Ascending aorta (tissue), 2 donors: ENCODE data around the gene FLNB. TPM values are rescaled to one million over a fixed set of nuclear protein-coding genes. Genes with fewer than 3 reads are reported as not detected.
A peak's percentile ranks its signal among the peaks of the same experiment; 100 is the strongest.

Experiments
- DNase-seq, 2 donors: peaks; one replicate each; pipeline ENCODE4 v3.0.0-alpha.2; 2019; ENCODE audit warnings: low spot score in 2 of 2
- H3K27ac ChIP-seq, 2 donors: fragments of 200-600 bp; sonication (generic); one replicate each; pipeline ENCODE4 v1.5.1; 2016 to 2017; ENCODE audit warnings: mild to moderate bottlenecking in 1 of 2
- H3K27me3 ChIP-seq: fragments of 200-600 bp; sonication (generic); one replicate; pipeline ENCODE4 v1.5.1; 2017
- H3K36me3 ChIP-seq, 2 donors: fragments of 200-600 bp; sonication (generic); one replicate each; pipeline ENCODE4 v1.5.1; 2016
- H3K4me1 ChIP-seq, 2 donors: fragments of 200-600 bp; sonication (generic); one replicate each; pipeline ENCODE4 v1.5.1; 2016 to 2017; ENCODE audit warnings: mild to moderate bottlenecking in 1 of 2
- H3K4me3 ChIP-seq, 2 donors: fragments of 200-600 bp; sonication (generic); one replicate each; pipeline ENCODE4 v1.5.1; 2016 to 2017; ENCODE audit warnings: mild to moderate bottlenecking in 1 of 2
- H3K9me3 ChIP-seq, 2 donors: fragments of 200-600 bp; sonication (generic); one replicate each; pipeline ENCODE4 v1.5.1; 2016
- intact Hi-C: fragments of 100-400 bp; cut with DNase I; formaldehyde crosslinking; loops from one replicate; pipeline ENCODE4 v1.15.1; 2023
- total RNA-seq: library from RNA; depleted of rRNA; stranded (reverse); fragments of >200 nt; gene quantifications from one replicate; pipeline ENCODE4 v1.1.0, GENCODE V29; 2016
- TF ChIP-seq, protein P1 (sequence below), 3 experiments: fragments of 200-600 bp in 2 of 3; fragments of 450-650 bp in 1 of 3; sonication (generic) in 2 of 3; IDR thresholded peaks; one replicate each; pipeline ENCODE4 v1.5.1; 2016 to 2019; ENCODE audit warnings: antibody characterized with exemption in 3 of 3, mild to moderate bottlenecking in 1 of 3, moderate library complexity in 1 of 3

The FLNB gene
- 144 TPM for total RNA-seq

GRCh38 chr3:58008141-58009025, at the start of gene FLNB:
Gene FLNB (plus strand): TSS chr3:58008422. CDS start chr3:58008565, 143 bp downstream.
- TF ChIP-seq, protein P1, sequence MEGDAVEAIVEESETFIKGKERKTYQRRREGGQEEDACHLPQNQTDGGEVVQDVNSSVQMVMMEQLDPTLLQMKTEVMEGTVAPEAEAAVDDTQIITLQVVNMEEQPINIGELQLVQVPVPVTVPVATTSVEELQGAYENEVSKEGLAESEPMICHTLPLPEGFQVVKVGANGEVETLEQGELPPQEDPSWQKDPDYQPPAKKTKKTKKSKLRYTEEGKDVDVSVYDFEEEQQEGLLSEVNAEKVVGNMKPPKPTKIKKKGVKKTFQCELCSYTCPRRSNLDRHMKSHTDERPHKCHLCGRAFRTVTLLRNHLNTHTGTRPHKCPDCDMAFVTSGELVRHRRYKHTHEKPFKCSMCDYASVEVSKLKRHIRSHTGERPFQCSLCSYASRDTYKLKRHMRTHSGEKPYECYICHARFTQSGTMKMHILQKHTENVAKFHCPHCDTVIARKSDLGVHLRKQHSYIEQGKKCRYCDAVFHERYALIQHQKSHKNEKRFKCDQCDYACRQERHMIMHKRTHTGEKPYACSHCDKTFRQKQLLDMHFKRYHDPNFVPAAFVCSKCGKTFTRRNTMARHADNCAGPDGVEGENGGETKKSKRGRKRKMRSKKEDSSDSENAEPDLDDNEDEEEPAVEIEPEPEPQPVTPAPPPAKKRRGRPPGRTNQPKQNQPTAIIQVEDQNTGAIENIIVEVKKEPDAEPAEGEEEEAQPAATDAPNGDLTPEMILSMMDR (IDR thresholded peaks at IDR 0.05) = peak; percentile 77 to 91 (median 87)
- Histone ChIP-seq H3K27ac (peak within 1 kb of the TSS; percentile 80 to 87), H3K9me3 (no peaks in the 10 kb centered on the region), H3K4me3 (peak within 1 kb of the TSS; percentile 85 to 100), H3K27me3 (no peaks in the 10 kb centered on the region), H3K4me1 (peaks cover 8 to 25% of the 10 kb centered on the region in 2 donors), H3K36me3 (no peaks in the 10 kb centered on the region)
- peak in 1 of 2 donors; percentile 81 for DNase-seq
- intact Hi-C loops = loop anchor here (1.0 to 5.0 kb wide), 7 partner anchors 56 to 298 kb away; partner anchors contain the start of genes HTD2 and RPP14

- Histone ChIP-seq H3K9me3 (no peaks in the 10 kb centered on the region), H3K27me3 (no peaks in the 10 kb centered on the region), H3K27ac (peak overlapping the region; percentile 34 to 50), H3K4me1 (peaks cover 0 to 4% of the 10 kb centered on the region in 2 donors), H3K36me3 (no peaks in the 10 kb centered on the region), H3K4me3 (no peak overlapping the region)
- no peak for DNase-seq
- intact Hi-C loops = no loop called here
- TF ChIP-seq, protein P1 (IDR thresholded peaks at IDR 0.05) = no peak
These were observed 49.4 kb upstream of the FLNB start for GRCh38 chr3:57958642-57959422.

GRCh38 chr3:57959423-57960173, 48.6 kb upstream of the FLNB start:
- H3K4me1 ChIP-seq = peaks cover 0 to 4% of the 10 kb centered on the region in 2 donors
- intact Hi-C loops = no loop called here
- H3K27ac ChIP-seq = peak overlapping the region; percentile 34 to 50
- H3K27me3 ChIP-seq = no peaks in the 10 kb centered on the region
- TF ChIP-seq, protein P1 (IDR thresholded peaks at IDR 0.05) = no peak
- no peak overlapping the region for H3K4me3 ChIP-seq
- H3K9me3 ChIP-seq = no peaks in the 10 kb centered on the region
- H3K36me3 ChIP-seq = no peaks in the 10 kb centered on the region
- DNase-seq = peak in 1 of 2 donors; percentile 77

GRCh38 chr3:57960174-57960505, 48.1 kb upstream of the FLNB start:
- H3K4me3 ChIP-seq = no peak overlapping the region
- TF ChIP-seq, protein P1 (IDR thresholded peaks at IDR 0.05) = no peak
- intact Hi-C loops = no loop called here
- no peaks in the 10 kb centered on the region for H3K27me3 ChIP-seq
- H3K27ac ChIP-seq = no peak overlapping the region
- no peaks in the 10 kb centered on the region for H3K9me3 ChIP-seq
- no peak for DNase-seq
- H3K36me3 ChIP-seq = no peaks in the 10 kb centered on the region
- peaks cover 0 to 4% of the 10 kb centered on the region in 2 donors for H3K4me1 ChIP-seq

- Histone ChIP-seq H3K36me3 (no peaks in the 10 kb centered on the region), H3K27ac (no peak overlapping the region), H3K9me3 (no peaks in the 10 kb centered on the region), H3K27me3 (no peaks in the 10 kb centered on the region), H3K4me1 (peaks cover 0 to 4% of the 10 kb centered on the region in 2 donors), H3K4me3 (no peak overlapping the region)
- intact Hi-C loops = no loop called here
- no peak for DNase-seq
- TF ChIP-seq, protein P1 (IDR thresholded peaks at IDR 0.05) = no peak
These were observed 46.9 kb upstream of the FLNB start for GRCh38 chr3:57961177-57961827.
